Head of caudate nucleus (tissue), 42 donors: ENCODE results near the gene TGFA.

Source experiments
- DNase-seq, 42 donors: peaks; one replicate each; pipeline versions ENCODE4 v3.0.0 to v3.0.0-alpha.2; 2020 to 2021; ENCODE audit warnings: mixed read lengths in 7 of 42
- intact Hi-C: fragments of 100-400 bp; cut with DNase I; formaldehyde crosslinking; loops from one replicate; pipeline ENCODE4 v1.15.0; 2022

TGFA gene

DNA sequence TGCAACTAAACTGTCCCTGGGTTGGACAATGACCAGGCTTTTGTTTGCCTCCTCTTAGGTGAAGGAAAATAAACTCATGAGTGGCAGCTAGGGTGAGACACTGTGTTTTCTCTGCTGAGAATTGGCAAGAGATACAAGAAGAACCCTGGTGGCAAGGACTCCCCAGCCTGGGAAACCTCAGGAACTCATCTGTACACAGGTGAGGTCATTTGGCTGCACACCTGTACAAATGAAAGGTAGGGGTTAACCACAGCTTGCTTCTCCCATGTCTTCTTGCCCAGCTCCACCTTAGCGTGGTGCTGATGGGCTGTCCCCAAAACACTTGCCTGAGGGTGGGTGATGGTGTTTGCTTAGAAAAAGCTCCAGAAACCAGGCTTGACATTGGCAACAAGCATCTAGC is 154.6 kb downstream of the TGFA start:
- intact Hi-C loops = no loop called here

More for the DNA sequence above, 154.6 kb downstream of the TGFA start:
- DNase-seq = no peak
